Stimulated activated CD8-positive, alpha-beta memory T cell treated with anti-CD3 and anti-CD28 coated beads, Interleukin-12 subunit alpha, Interleukin-12 subunit beta, amount 100 ng/mL, for 24 hours (primary cell): ENCODE data around the gene RGL4.

Source experiments
- DNase-seq: peaks from one replicate; pipeline ENCODE4 v3.0.0-alpha.2; 2020; ENCODE audit errors: extremely low read depth

Gene RGL4

DNA sequence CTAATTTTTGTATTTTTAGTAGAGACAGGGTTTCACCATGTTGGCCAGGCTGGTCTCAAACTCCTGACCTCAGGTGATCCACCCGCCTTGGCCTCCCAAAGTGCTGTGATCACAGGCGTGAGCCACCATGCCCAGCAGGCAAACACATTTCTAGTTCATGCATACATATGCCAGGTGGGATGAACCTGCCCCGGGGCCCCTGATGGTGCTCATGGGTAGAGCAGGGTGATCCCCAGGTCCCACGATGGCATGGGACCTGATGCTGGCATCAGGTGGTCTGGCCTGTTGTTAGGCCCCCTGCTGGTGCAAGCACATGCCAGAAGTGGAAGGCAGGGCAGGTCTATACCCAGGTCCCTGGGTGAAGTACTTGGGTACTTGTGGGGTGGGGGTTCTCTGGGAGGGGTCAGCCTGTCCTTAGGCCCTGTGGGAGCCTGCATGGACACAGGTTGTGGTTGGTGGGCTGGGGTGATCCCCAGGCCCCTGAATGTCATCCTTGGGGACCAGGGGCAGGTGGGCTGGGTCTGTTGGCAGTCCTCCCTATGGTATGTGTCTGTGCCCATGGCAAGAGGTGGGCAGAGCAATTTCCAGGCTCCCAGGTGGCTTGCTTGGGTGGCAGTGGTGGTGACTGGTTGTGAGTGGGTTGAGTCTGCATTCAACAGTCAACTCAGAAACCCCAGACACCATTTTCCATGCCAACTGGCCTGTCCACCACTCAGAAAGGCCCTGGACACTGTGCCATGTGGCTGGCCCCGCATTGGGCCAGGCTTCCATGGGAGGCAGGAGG is 9.6 kb upstream of the RGL4 start:
- DNase-seq = no peak

DNA sequence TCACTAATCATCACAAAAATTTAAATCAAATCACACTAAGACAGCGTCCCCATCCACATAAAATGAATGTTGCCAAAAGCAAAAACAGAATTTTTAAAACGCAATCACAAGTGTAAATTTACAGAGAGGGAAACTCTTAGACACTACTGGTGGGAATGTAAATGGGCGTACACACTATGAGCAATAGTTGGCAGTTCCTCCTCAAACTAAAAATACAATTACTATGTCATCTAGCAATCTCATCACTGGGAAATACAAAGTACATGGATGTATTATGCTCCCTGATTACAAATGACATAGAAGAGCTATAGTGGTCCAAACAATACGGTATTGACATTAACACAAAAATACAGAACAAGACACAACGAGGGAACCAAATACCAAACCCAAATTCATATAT is 8.7 kb upstream of the RGL4 start:
- DNase-seq = no peak

DNA sequence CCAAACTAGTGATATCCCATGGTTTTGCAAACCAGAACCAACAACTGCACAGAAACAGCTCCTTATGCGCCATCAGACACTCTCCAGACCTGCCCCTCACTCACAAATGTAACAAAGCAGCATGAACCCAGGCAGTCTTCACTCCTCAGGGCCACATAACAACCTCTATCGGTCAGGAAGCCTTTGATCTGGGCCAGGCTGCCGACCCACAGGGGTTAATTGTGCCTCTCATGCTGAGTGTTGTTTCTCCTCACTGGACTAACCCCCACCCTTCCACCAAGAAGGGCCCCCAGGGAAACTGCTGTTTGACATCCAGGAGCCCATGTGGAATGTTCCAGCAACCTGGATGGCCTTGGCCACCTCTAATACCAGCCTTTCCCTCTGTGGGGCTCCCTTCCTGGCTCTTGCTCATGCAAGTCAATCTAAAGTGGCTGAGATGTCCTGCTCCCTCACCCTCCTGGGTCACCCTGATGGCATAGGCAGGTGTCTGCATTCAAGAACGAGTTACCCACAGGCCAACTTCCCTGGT is 7.9 kb upstream of the RGL4 start:
- DNase-seq = no peak

DNA sequence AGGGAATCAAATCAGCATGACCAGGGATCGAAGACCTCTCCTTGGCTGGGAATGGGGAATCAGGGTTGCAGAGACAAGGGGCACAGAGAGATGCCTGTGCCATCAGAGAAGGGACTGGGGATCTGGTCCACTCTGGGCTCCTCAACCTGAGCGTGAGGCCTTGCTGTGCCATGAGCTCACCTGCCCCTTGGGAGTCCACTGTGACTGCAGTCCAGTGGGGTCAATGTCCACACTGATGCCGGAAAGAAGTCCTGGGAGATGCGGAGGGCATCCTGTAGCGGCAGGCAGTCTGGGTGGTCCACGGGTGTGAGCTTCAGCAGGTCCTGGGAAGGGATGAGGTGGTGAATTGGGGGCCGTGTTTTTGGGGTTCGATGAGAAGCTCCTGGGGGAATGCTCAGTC is 7.3 kb upstream of the RGL4 start:
- DNase-seq = no peak

DNA sequence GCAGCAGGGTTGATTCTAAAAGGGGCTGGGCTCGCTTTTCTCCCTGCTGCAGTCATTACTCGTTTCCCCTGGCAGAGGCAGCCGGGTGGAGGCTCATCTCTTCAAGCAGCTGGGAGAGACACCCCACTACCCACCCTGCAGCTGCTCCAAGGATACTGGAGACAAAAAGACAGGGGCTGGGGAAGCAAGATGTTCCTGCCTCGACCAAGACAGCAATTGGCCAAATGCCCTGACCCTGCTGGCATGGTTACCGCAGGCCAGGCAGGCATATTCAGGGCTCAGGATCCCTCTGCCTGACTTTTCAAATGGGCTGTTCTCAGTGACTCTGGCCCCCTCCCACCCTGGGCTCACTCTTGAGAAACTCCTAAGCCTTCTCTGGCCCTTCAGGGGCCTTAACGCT is 6.8 kb upstream of the RGL4 start:
- no peak for DNase-seq

DNA sequence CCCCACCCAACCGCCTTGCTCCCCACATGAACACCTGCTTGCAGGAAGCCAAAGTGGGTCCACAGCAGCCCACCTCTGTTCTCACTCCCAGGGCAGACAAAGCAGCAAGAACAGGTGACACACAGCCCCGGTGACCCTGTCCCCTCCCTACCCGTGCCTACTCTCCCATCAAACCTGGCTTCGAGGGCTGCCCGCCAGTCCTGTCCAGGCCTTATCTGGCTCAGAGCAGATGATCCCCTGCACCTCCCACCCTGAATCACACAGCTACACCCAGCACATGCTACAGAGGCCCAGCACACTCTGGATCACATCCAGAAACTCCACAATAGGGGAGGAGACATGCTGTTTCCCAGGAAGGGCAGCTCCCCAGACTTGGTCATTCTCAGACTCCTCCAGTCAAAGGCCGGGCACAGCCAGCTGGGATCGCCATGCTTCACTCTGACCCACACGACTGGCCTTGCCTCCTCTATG is 6.2 kb upstream of the RGL4 start:
- DNase-seq = no peak

DNA sequence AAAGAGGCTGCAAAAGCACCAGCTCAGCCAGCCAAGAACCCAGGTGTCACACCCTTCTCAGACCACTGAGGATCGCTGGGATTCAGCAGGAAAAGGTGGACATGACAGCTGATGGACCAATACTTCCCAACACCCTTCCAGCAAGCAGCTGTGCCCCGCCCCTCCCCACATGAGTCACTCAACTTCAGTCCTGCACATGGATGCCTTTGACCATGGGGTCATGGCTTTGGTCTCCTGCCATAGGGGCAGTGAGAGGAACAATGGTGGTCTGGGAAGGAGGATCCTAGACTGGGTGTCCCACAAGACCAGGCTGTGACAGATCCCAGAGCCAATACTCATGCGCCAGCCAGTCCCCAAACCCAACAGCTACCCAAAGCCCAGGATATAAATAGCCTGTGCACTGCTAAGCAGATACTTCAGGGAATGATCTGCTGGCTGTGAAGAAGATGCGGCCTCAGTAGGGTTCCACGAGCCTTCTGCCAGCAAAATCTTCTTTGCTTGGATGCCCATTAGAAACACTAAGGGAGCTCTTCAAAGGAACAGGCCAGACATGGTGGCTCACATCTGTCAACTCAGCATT is 5.5 kb upstream of the RGL4 start:
- DNase-seq = no peak

DNA sequence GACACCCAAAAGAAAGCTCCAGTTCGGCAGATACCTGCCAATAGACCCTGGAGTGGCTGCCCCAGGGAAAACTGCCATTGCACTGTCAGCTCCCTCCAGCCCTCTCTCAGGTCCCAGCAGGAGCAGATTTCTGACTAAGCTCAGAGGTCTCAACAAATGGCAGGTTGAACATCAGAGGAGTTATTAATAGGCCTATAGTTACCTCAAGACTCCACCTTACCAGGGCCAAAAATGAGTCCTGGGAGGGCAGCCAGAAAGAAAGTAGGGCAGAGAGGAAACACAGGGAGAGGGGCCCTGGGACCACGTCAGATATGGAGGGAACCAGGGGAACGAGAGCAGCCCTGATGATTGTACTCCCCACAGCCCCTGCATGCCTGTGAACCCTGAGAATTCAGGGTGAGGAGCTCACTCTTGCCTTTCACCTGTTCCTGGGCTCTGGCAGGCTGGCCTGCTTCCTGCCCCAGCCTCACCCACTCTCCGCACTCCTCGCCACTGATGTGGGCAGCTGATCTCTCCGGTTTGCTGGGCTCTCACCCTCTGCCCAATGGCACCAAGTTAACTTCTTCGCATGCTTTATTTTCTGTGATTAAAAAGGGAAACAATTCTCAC is 4.3 kb upstream of the RGL4 start:
- DNase-seq = no peak

DNA sequence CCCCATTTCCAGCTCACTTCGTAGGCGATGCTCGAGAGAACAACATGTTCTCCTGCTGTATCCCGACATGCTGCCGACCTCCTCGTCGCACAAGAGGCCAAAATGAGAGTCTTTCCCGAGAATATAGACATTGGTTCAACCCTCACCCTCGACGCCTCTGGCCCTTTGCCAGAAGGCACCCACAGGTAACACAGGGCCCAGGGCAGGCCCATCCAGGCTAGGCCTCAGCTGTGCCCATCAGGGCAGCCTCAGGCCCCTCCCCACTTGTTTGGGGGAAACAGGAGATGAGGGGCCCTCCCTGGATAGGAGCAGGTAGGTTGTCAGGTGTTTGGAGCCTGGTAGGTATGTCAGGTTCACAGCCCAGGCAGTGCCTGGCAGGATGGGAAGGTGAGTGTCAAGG is 2.7 kb upstream of the RGL4 start:
- DNase-seq = no peak

DNA sequence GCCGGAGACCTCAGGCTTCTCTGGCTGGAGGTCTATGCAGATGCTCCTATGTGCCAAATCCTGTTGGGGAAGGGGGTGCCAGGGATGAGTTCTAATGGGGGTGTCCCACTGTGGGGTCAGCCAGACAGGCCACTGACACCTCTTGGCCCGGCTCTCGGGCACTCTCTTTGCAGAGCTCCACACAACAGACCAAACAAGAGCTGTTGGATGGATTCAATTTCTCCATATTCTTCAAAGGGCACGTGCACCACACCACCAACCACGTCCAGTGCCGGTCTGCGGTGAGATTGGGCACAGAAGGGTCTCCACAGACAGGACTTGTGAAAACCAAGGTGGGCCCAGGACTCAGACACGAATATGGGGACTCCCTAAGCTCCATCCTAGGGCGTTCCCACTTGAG is 2.2 kb upstream of the RGL4 start:
- no peak for DNase-seq

DNA sequence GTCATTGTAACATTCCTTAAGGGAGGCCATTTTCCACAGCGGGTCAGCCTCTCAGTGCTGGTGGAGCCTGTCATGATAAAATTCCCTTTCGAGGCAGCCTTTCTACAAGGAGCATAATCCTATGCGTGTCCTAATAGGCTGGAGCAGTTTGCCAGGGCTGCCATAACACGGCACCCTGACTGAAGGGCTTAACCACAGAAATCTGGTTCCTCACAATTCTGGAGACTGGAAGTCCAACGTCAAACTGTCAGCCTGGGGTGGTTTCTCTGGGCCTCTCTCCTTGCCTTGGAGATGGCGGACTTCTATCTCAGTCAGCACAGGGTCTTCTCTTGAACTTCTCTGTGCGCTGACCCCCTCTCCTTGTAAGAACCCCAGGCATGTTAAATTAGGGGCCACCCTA is 1.4 kb upstream of the RGL4 start:
- no peak for DNase-seq

DNA sequence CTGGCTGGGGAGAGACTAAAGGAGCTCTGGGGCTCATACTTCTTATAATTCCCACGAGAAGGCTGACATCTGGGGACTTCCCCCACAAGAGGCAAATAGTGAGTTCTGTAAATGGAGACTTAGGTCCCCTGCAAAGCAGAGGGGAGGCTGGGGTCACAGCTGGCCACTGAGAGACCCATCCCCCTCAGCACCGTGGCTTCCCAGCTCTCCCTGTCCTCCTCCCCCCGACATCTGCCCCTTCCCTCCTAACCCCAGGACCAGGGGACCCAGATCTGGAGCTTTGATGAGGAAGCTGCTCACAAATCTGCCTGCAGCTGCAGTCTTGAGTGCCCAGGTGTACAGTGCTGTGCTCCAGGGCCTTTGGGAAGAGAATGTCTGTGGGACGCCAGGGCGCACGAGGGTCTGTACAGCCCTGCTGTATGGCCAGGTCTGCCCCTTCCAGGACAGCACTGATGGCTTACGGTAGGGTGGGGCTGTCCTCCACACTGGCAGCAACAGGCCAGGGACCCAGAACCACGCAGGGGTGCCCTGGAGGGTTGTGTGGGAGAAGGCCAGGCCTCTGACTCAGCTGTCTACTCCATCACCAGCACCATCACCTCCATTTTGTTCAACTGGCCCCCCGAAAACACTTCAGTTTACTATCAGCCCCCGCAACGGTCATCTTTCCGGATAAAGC is 1.1 kb downstream of the RGL4 start:
- DNase-seq = no peak

DNA sequence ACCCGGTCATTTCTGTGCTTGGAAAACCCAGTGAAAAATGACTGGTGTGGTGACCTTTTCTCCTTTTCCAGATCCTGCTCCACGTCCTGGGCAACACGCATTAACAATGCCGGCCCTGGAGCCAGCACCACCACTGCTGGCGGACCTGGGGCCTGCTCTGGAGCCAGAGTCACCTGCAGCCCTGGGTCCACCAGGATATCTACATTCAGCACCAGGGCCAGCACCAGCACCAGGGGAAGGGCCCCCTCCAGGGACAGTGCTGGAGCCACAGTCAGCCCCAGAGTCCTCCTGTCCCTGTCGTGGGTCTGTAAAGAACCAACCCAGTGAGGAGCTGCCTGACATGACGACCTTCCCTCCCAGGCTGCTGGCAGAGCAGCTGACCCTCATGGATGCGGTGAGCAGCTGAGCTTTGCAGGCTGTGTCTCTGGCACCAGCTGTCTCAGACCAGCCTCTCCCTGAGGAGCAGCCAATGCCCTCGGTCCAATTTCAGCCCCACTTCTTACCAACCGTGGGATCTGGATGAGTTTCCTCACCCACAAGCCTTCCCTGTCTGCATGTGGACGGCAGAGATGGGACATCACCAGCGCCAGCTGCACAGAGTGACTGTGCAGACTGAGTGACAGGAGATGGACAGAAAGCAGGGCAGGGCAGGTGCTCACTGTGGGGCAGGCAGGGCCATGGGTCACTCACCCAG is 1.9 kb downstream of the RGL4 start:
- no peak for DNase-seq

DNA sequence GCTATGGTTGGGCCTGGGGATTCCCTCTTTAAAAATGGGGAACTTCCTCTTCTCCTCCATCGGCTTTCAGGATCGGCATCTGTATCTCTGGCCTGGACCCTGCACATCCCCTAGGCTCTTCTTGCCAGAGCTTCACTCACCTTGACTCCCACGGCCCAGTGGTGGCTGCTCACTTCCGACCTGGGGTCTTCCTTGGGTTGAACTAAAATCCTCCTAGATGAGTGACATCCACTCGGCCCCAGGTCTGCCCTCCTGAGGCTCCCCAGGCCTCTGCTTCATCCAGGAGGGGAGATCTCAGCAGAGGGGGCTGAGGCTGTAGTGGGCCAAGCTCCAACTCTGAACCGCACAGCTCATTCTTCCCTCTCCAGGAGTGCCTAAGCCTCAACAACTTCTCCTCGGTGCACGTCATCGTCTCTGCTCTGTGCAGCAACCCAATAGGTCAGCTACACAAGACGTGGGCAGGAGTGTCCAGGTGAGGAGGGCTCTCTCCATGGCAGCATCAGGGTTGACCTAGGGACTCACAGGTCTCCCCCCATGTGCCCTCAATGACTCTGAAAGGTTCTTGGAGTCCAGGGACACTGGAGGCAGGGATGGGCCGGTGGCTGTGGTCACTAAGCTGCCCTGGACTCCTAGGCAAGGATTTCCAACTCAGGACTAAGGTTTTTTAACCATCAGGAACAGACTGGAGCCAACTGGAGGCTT is 3.3 kb downstream of the RGL4 start:
- DNase-seq = no peak

DNA sequence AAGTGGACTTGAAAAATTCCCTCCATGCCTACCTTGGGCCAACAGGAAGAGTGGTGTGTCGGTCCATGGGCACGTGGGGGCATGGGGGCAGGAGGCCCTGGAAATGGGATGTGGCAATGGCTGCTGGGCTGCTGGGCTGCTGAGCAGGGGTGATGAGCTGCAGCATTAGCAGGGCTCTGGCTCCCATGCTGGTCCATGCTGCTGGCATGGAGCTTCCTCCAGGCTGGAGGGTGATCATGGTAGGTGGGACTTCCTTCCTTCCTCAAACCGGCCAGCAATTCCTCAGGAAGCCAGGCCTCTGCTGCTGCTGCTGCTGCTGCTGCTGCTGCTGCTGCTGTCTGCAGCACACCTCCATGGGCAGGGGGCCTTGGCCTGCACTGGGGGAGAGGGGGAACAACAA is 4.3 kb downstream of the RGL4 start:
- no peak for DNase-seq

DNA sequence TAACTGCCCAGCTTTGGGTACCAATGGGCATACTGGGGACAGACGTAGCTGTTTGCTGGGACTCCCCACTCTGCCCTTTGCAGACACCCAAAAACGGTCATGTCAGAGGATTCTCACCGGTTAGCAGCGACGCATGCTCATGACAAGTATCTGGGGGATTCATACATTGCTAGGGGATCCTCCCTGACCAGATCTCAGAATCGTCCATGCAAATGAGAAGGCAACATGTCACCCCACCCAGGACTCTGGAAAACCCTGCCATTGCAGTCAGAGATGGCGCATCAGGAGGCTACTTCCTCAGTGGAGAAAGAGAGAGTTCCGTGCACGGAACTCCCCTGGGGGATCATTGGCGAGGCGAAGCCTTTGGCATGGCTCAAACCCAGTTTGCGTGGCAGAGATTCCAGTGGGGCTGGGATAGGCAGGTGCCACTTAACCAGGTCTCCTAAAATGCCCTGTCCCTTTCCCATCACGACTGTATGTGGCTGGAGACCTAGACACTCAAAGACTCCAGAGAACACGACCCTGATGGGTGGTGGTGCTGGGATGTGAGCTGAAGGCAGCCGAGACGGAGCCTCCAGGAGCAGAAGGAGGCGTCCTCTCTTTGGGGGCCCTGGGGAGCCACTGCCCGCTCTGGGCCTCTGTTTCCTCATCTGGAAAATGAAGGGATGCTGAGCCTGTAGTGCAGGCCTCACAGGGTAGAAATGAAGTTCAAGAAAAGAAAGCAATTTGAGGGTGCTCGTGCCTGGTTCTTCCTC is 4.9 kb downstream of the RGL4 start:
- no peak for DNase-seq

DNA sequence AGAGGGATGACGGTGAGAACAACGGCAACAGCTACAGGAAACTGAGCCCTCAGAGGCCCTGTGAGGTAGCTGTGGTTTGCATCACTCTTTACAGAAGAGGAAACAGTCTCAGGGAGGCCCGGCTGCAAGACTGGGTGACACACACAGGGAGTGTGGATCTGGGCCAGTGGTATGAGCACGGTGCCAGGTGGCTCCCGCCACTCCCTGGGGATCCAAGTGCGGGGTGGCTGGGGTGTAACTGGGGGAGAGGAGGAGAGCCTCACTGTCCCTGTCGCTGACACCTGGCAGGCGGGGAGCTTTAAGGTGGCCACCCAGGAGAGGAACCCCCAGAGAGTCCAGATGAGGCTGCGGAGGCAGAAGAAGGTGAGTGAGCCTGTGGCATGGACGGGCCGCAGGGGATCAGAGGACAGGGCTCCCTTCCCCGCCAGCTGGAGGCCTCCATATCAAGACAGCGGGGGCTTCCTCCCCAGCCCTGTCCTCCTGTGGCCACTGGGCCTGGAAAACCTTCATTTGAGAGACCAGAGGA is 5.6 kb downstream of the RGL4 start:
- DNase-seq = peak; percentile 38

DNA sequence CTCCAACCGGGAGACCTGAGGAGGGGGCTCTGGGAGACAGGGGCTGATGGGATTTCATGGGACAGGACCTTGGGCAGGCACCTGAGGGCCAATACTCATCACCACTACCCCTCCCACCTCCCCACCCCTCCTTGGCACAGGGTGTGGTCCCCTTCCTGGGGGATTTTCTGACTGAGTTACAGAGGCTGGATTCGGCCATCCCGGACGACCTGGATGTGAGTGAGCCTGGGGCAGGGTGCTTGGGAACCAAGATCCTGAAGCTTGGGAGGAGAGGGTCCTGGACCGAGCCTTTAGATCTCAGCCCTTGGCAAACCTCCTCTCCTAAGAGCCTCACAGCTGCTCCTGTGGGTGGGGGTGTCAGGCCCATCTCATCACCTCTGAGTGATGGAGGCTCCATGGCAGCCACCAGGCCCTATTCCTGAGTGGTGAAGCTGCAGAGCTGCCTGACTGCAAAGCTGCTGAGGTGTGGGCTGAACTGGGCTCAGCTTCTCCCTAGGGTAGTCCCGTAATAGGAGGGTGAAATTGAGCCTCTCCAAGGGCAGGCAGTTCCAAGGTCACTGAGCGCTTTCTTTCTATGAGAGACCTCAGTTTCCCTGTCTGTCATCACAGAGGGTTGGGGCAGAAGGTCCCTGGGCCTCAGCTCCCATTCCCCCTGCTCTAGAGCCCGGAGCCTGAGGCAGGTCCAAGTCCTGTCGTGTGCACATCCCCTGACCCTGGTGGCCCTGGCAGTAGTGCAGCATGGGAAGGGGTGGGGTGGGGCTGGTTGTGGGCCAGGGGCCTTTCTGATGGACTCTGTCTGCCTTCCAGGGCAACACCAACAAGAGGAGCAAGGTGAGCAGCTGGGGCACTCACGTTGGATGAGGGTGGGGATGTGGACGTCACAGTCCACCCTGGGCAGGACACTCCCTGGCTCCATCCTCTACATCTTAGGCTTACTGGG is 6.5 kb downstream of the RGL4 start:
- DNase-seq = no peak

DNA sequence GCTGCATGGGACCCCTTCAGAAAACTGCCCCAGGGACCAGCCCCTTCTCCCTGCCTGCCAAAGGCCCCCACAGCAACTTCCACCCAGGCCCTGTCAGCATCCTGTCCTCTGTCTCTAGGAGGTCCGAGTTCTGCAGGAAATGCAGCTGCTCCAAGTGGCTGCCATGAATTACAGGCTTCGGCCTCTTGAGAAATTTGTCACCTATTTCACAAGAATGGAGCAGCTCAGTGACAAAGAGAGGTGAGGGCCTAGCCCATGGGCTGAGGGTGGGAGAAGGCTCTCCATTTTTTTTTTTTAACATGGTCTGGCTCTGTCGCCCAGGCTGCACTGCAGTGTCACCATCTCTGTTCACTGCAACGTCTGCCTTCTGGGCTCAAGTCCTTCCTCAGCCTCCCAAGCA is 7.3 kb downstream of the RGL4 start:
- no peak for DNase-seq
